NCI-H128 (cell line): Measurements from ENCODE around the gene ABHD13.
"Not testable (repeated sequence)": the region's sequence is repeated elsewhere in the genome, so short reads cannot be mapped to it uniquely, and the experiment has no call there.

Source experiments
- DNase-seq: peaks from one replicate; lab custom pipeline; 2025; ENCODE audit not compliant: unreplicated experiment; lab: John Stamatoyannopoulos, UW

ABHD13 gene

GRCh38 chr13:108218044-108218974 lies at the start of gene ABHD13:
Gene ABHD13, plus strand, starts transcription at chr13:108218392. Its CDS starts 10,827 bp downstream, at chr13:108229219.
- DNase-seq, result peak; percentile 96

GRCh38 chr13:108168929-108169328 lies 49.3 kb upstream of the ABHD13 start:
- DNase-seq, result no peak

GRCh38 chr13:108176685-108177274 lies 41.4 kb upstream of the ABHD13 start:
- no peak for DNase-seq

GRCh38 chr13:108178078-108178477 lies 40.1 kb upstream of the ABHD13 start:
- DNase-seq, result no peak

GRCh38 chr13:108182652-108183051 lies 35.5 kb upstream of the ABHD13 start:
- no peak for DNase-seq

- no peak for DNase-seq
Measured at GRCh38 chr13:108185223-108185622, 33.0 kb upstream of the ABHD13 start.

GRCh38 chr13:108188260-108188659 lies 29.9 kb upstream of the ABHD13 start:
- DNase-seq, result no peak

- no peak for DNase-seq
Measured at GRCh38 chr13:108190897-108191296, 27.3 kb upstream of the ABHD13 start.

GRCh38 chr13:108193806-108194205 lies 24.4 kb upstream of the ABHD13 start:
- no peak for DNase-seq

GRCh38 chr13:108194435-108194936 lies 23.7 kb upstream of the ABHD13 start:
- no peak for DNase-seq

GRCh38 chr13:108195146-108195545 lies 23.0 kb upstream of the ABHD13 start:
- no peak for DNase-seq

- no peak for DNase-seq
Measured at GRCh38 chr13:108195861-108196260, 22.3 kb upstream of the ABHD13 start.

- DNase-seq, result no peak
Measured at GRCh38 chr13:108200781-108201398, 17.3 kb upstream of the ABHD13 start.

GRCh38 chr13:108210551-108210950 lies 7.6 kb upstream of the ABHD13 start:
- no peak for DNase-seq

GRCh38 chr13:108212886-108213285 lies 5.3 kb upstream of the ABHD13 start:
- DNase-seq, result no peak

GRCh38 chr13:108213946-108214345 lies 4.2 kb upstream of the ABHD13 start:
- no peak for DNase-seq

GRCh38 chr13:108214441-108215271 lies 3.5 kb upstream of the ABHD13 start:
- peak; percentile 19 for DNase-seq

GRCh38 chr13:108215436-108215835 lies 2.8 kb upstream of the ABHD13 start, which contains the start of gene LIG4:
Gene LIG4, minus strand, starts transcription at chr13:108215536. Its CDS starts 4,268 bp downstream, at chr13:108211268.
- DNase-seq, result peak; percentile 81

- not testable (repeated sequence) for DNase-seq
Measured at GRCh38 chr13:108217307-108218043, 717 bp upstream of the ABHD13 start.

- DNase-seq, result no peak
Measured at GRCh38 chr13:108220041-108220440, 1.8 kb downstream of the ABHD13 start.
